H9 (cell line): ENCODE results near the gene CD164L2. TPM values are rescaled to one million over a fixed set of nuclear protein-coding genes. Genes with fewer than 3 reads are reported as not detected.

ENCODE experiments used
- DNase-seq: peaks from one replicate; pipeline ENCODE4 v3.0.0-alpha.2; 2017
- H2AFZ ChIP-seq: one replicate; pipeline ENCODE4 v1.6.1; 2013; ENCODE audit warnings: mild to moderate bottlenecking, low read length, control low read depth, moderate library complexity
- H2AK5ac ChIP-seq: 2 replicates; pipeline ENCODE4 v1.6.1; 2013; ENCODE audit warnings: low read length, control low read depth, mixed read lengths; ENCODE audit not compliant: insufficient read length
- H2BK120ac ChIP-seq: one replicate; pipeline ENCODE4 v1.6.1; 2013; ENCODE audit warnings: low read depth, mild to moderate bottlenecking, low read length, control low read depth, inconsistent platforms; ENCODE audit not compliant: poor library complexity, severe bottlenecking
- H2BK12ac ChIP-seq: 2 replicates; pipeline ENCODE4 v1.6.1; 2013; ENCODE audit warnings: low read length, control low read depth, mixed read lengths, low read depth; ENCODE audit not compliant: insufficient read length
- H2BK15ac ChIP-seq: 2 replicates; pipeline ENCODE4 v1.6.1; 2013; ENCODE audit warnings: low read depth, low read length, control low read depth
- H2BK20ac ChIP-seq: one replicate; pipeline ENCODE4 v1.6.1; 2013; ENCODE audit warnings: low read depth, mild to moderate bottlenecking, low read length, control low read depth, inconsistent platforms; ENCODE audit not compliant: poor library complexity, severe bottlenecking
- H2BK5ac ChIP-seq: 2 replicates; pipeline ENCODE4 v1.6.1; 2013; ENCODE audit warnings: low read length, control low read depth, mixed read lengths; ENCODE audit not compliant: insufficient read length
- H3K14ac ChIP-seq: 2 replicates; pipeline ENCODE4 v1.6.1; 2013; ENCODE audit warnings: low read length, control low read depth; ENCODE audit not compliant: insufficient read depth
- H3K18ac ChIP-seq: 2 replicates; pipeline ENCODE4 v1.6.1; 2013; ENCODE audit warnings: low read depth, mild to moderate bottlenecking, mixed read lengths, low read length, control low read depth; ENCODE audit not compliant: insufficient read length
- H3K23ac ChIP-seq: 2 replicates; pipeline ENCODE4 v1.6.1; 2013; ENCODE audit warnings: low read length, control low read depth, mixed read lengths, low read depth; ENCODE audit not compliant: insufficient read length
- H3K23me2 ChIP-seq: 2 replicates; pipeline ENCODE4 v1.6.1; 2013; ENCODE audit warnings: low read depth, mild to moderate bottlenecking, mixed read lengths, low read length, control low read depth; ENCODE audit not compliant: insufficient read length, poor library complexity, severe bottlenecking
- H3K27ac ChIP-seq: 2 replicates; pipeline ENCODE4 v1.5.1; 2013; ENCODE audit warnings: low read length, control low read depth, mixed read lengths, low read depth; ENCODE audit not compliant: insufficient read length
- H3K27me3 ChIP-seq: 2 replicates; pipeline ENCODE4 v1.6.1; 2013; ENCODE audit warnings: low read length, control low read depth, inconsistent platforms; ENCODE audit not compliant: insufficient read depth
- H3K4ac ChIP-seq: 2 replicates; pipeline ENCODE4 v1.6.1; 2013; ENCODE audit warnings: low read depth, mild to moderate bottlenecking, control low read depth, inconsistent platforms, low read length, moderate library complexity
- H3K4me1 ChIP-seq: 2 replicates; pipeline ENCODE4 v1.6.1; 2013; ENCODE audit warnings: low read length, control low read depth, inconsistent platforms; ENCODE audit not compliant: insufficient read depth
- H3K4me2 ChIP-seq: 2 replicates; pipeline ENCODE4 v1.6.1; 2013; ENCODE audit warnings: low read length, control low read depth, mixed read lengths; ENCODE audit not compliant: insufficient read length, insufficient read depth
- H3K56ac ChIP-seq: 2 replicates; pipeline ENCODE4 v1.6.1; 2013; ENCODE audit warnings: low read depth, mild to moderate bottlenecking, mixed read lengths, low read length, control low read depth; ENCODE audit not compliant: insufficient read length
- H3K79me1 ChIP-seq: 2 replicates; pipeline ENCODE4 v1.6.1; 2013; ENCODE audit warnings: low read depth, mild to moderate bottlenecking, moderate library complexity, low read length, control low read depth, inconsistent platforms; ENCODE audit not compliant: insufficient read depth, poor library complexity, severe bottlenecking
- H3K79me2 ChIP-seq: 2 replicates; pipeline ENCODE4 v1.6.1; 2013; ENCODE audit warnings: low read length, control low read depth, inconsistent platforms; ENCODE audit not compliant: insufficient read depth
- H3K9ac ChIP-seq: 2 replicates; pipeline ENCODE4 v1.6.1; 2013; ENCODE audit warnings: low read length, control low read depth, mixed read lengths; ENCODE audit not compliant: insufficient read length; ENCODE audit errors: extremely low read depth
- H3K9me3 ChIP-seq: one replicate; pipeline ENCODE4 v1.6.1; 2013; ENCODE audit warnings: low read depth, low read length, inconsistent platforms; ENCODE audit not compliant: control insufficient read depth
- H3T11ph ChIP-seq: one replicate; pipeline ENCODE4 v1.6.1; 2013; ENCODE audit warnings: mild to moderate bottlenecking, low read length, control low read depth, inconsistent platforms
- H4K20me1 ChIP-seq: one replicate; pipeline ENCODE4 v1.6.1; 2013; ENCODE audit not compliant: control insufficient read depth, insufficient read length, insufficient read depth
- H4K5ac ChIP-seq: 2 replicates; pipeline ENCODE4 v1.6.1; 2013; ENCODE audit warnings: low read depth, mild to moderate bottlenecking, mixed read lengths, low read length, control low read depth; ENCODE audit not compliant: insufficient read length
- H4K8ac ChIP-seq: replicated peaks from 2 replicates; pipeline ENCODE4 v1.6.1; 2013; ENCODE audit warnings: low read length, control low read depth, mixed read lengths, low read depth; ENCODE audit not compliant: insufficient read length
- H4K91ac ChIP-seq: 2 replicates; pipeline ENCODE4 v1.6.1; 2013; ENCODE audit warnings: low read depth, mild to moderate bottlenecking, moderate library complexity, mixed read lengths, low read length, control low read depth; ENCODE audit not compliant: insufficient read length
- H3K27ac Mint-ChIP-seq, 3 experiments: 2 replicates in 2 of 3; 3 replicates in 1 of 3; pipeline ENCODE4 v1.8.0; 2020 to 2021; ENCODE audit warnings: mixed read lengths in 3 of 3, mild to moderate bottlenecking in 1 of 3, moderate library complexity in 1 of 3
- H3K27me3 Mint-ChIP-seq: 2 replicates; pipeline ENCODE4 v1.8.0; 2021; ENCODE audit warnings: low read depth, mild to moderate bottlenecking, moderate library complexity, mixed read lengths
- H3K36me3 Mint-ChIP-seq, 3 experiments: 2 replicates in 2 of 3; 3 replicates in 1 of 3; pipeline ENCODE4 v1.8.0; 2020 to 2021; ENCODE audit warnings: low read depth in 3 of 3, mixed read lengths in 3 of 3; ENCODE audit not compliant: insufficient read depth in 1 of 3
- H3K4me1 Mint-ChIP-seq, 2 experiments: 2 replicates each; pipeline ENCODE4 v1.8.0; 2020; ENCODE audit warnings: mixed read lengths in 2 of 2
- H3K4me3 Mint-ChIP-seq, 2 experiments: 2 replicates in 1 of 2; 3 replicates in 1 of 2; pipeline ENCODE4 v1.8.0; 2020 to 2021; ENCODE audit warnings: mild to moderate bottlenecking in 2 of 2, mixed read lengths in 2 of 2, moderate library complexity in 1 of 2
- H3K9me3 Mint-ChIP-seq, 2 experiments: 2 replicates in 1 of 2; 3 replicates in 1 of 2; pipeline ENCODE4 v1.8.0; 2020; ENCODE audit warnings: mild to moderate bottlenecking in 2 of 2, mixed read lengths in 2 of 2, moderate library complexity in 1 of 2
- WGBS: extraction: QIAGEN DNeasy Blood & Tissue Kit; methylation state at CpG from one replicate; pipeline ENCODE4 v1.1.7; 2013; ENCODE audit warnings: missing lambda C conversion rate, low lambda C conversion rate, mixed read lengths; ENCODE audit not compliant: insufficient read length; ENCODE audit errors: extremely low coverage; 5-methylcytosine and 5-hydroxymethylcytosine counted together
- total RNA-seq: library from RNA; stranded (reverse); gene quantifications from 2 replicates; pipeline ENCODE4 v1.2.1, GENCODE V29; 2021
- TF ChIP-seq, protein P1 (sequence below): fragments of 200-600 bp; sonication (generic); conservative IDR thresholded peaks from 3 replicates; pipeline ENCODE4 v1.8.0; 2021; ENCODE audit warnings: antibody characterized with exemption, mild to moderate bottlenecking

Gene CD164L2
- total RNA-seq, 1 experiment from 2014 or later: 1.2 TPM

DNA sequence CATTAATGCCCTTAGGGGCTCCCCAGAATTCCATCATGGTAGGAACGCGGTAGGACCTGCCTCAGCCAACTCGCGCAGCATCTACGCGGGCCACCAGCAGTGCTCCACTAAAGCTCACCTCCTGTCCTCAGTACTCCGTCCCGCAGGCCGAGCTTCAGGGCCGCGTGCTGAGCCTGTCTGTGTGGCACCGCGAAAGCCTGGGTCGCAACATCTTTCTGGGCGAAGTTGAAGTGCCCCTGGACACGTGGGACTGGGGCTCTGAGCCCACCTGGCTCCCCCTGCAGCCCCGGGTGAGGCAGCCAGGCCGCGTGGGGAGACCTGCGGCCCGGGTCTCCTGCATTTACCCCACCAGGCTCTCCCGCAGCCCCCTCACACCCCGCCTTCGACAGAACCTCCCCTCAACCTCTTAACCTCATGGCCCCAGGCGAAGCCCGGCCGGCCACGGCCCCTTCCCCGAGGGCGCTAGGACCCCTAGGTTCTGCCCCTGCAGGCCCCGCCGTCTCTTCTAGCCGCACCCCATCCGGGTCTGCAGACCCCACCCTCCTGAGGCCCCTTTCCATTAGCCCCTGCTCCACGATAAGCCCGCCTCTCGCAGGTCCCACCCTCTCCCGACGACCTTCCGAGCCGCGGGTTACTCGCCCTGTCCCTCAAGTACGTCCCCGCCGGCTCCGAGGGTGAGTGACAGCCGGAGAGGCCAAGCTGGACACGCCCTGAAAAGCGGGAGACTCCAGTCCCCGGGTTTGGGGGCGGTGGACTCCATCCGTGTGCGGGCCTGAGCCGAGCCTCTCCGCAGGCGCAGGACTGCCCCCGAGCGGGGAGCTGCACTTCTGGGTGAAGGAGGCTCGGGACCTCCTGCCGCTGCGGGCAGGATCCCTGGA lies 32.2 kb downstream of the CD164L2 start:
- Mint-ChIP-seq H3K9me3 (no peaks in the 10 kb centered on the region), H3K36me3 (peaks cover 4 to 18% (median 12%) of the 10 kb centered on the region in 3 experiments; a peak in 5 of 7 replicates), H3K4me3 (peak overlapping the region; percentile 70 to 84), H3K27me3 (peaks cover 23% of the 10 kb centered on the region), H3K4me1 (peaks cover 14 to 20% of the 10 kb centered on the region in 2 experiments), H3K27ac (no peak overlapping the region)
- peak; percentile 99 for DNase-seq
- no CpG with 5 or more reads among the region's 62 CpGs for WGBS
- Histone ChIP-seq H3K27ac (no peak overlapping the region), H4K91ac (no peak overlapping the region), H2AFZ (no peak overlapping the region), H3K27me3 (no peaks in the 10 kb centered on the region), H2AK5ac (no peak overlapping the region), H3K9ac (peak overlapping the region; percentile 4), H3K4me1 (no peaks in the 10 kb centered on the region), H3K9me3 (no peaks in the 10 kb centered on the region), H4K5ac (no peak overlapping the region), H2BK12ac (no peak overlapping the region), H3K79me2 (no peaks in the 10 kb centered on the region; the same call in 1 of the 2 replicates), H3K79me1 (no peaks in the 10 kb centered on the region), H2BK15ac (no peak overlapping the region), H3K56ac (no peak overlapping the region), H2BK5ac (no peak overlapping the region), H2BK120ac (no peak overlapping the region), H3K23me2 (peaks cover 21% of the 10 kb centered on the region), H3K4me2 (peak overlapping the region; percentile 71), H3T11ph (no peak overlapping the region), H2BK20ac (no peak overlapping the region), H3K23ac (no peak overlapping the region), H3K14ac (no peak overlapping the region), H4K8ac (no peak overlapping the region), H4K20me1 (peaks cover 4% of the 10 kb centered on the region), H3K18ac (peak overlapping the region; percentile 4), H3K4ac (no peak overlapping the region)
- TF ChIP-seq, protein P1, sequence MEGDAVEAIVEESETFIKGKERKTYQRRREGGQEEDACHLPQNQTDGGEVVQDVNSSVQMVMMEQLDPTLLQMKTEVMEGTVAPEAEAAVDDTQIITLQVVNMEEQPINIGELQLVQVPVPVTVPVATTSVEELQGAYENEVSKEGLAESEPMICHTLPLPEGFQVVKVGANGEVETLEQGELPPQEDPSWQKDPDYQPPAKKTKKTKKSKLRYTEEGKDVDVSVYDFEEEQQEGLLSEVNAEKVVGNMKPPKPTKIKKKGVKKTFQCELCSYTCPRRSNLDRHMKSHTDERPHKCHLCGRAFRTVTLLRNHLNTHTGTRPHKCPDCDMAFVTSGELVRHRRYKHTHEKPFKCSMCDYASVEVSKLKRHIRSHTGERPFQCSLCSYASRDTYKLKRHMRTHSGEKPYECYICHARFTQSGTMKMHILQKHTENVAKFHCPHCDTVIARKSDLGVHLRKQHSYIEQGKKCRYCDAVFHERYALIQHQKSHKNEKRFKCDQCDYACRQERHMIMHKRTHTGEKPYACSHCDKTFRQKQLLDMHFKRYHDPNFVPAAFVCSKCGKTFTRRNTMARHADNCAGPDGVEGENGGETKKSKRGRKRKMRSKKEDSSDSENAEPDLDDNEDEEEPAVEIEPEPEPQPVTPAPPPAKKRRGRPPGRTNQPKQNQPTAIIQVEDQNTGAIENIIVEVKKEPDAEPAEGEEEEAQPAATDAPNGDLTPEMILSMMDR: peak; percentile 36; the same call in 2 of the 3 replicates
